NCI-H345 treated with DMSO at 0.1 percent for 48 hours (cell line): ENCODE measurements around the gene APLN.

Source experiments
- DNase-seq: peaks from one replicate; lab custom pipeline; 2025; ENCODE audit not compliant: unreplicated experiment; lab: John Stamatoyannopoulos, UW

Gene APLN

GRCh38 chrX:129599499-129599898, 55.3 kb downstream of the APLN start:
- no peak for DNase-seq

GRCh38 chrX:129597905-129598304, 56.9 kb downstream of the APLN start:
- DNase-seq, result no peak

- DNase-seq, result no peak
Observed at GRCh38 chrX:129596077-129596476, 58.7 kb downstream of the APLN start.
